ENCODE data around the gene RPS6KA3. TPM values are rescaled to one million over a fixed set of nuclear protein-coding genes. Genes with fewer than 3 reads are reported as not detected.

Gene RPS6KA3
- total RNA-seq, 1 donor from 2014 or later, result 64.5 TPM

GRCh38 chrX:20159797-20160385 lies 106.8 kb downstream of the RPS6KA3 start:
- ATAC-seq (no peak), DNase-seq (no peak)
- TF ChIP-seq CTCF (IDR thresholded peaks at IDR 0.05), result no peak
- intact Hi-C loops (cut with DNase I), result no loop called here
- Histone ChIP-seq H3K27ac (no peak overlapping the region), H3K4me1 (no peaks in the 10 kb centered on the region), H3K4me3 (no peak overlapping the region), H3K9me3 (no peaks in the 10 kb centered on the region), H3K36me3 (peaks cover 80% of the 10 kb centered on the region), H3K27me3 (ENCODE audit: low read depth) (no peaks in the 10 kb centered on the region)

GRCh38 chrX:20151689-20152088 lies 115.0 kb downstream of the RPS6KA3 start:
- no peak for DNase-seq
- H3K27ac ChIP-seq, result no peak overlapping the region
- H3K9me3 ChIP-seq, result no peaks in the 10 kb centered on the region
- TF ChIP-seq CTCF (IDR thresholded peaks at IDR 0.05), result no peak
- ATAC-seq, result no peak
- intact Hi-C loops (cut with DNase I), result no loop called here
- H3K4me3 ChIP-seq, result no peak overlapping the region
- H3K36me3 ChIP-seq, result peaks cover 56% of the 10 kb centered on the region
- H3K27me3 ChIP-seq (ENCODE audit: low read depth), result no peaks in the 10 kb centered on the region
- no peaks in the 10 kb centered on the region for H3K4me1 ChIP-seq

- Histone ChIP-seq H3K27me3 (ENCODE audit: low read depth) (no peaks in the 10 kb centered on the region), H3K4me3 (no peak overlapping the region), H3K36me3 (peaks cover 32% of the 10 kb centered on the region), H3K9me3 (no peaks in the 10 kb centered on the region), H3K4me1 (no peaks in the 10 kb centered on the region), H3K27ac (no peak overlapping the region)
- intact Hi-C loops (cut with DNase I), result no loop called here
- no peak for TF ChIP-seq CTCF (IDR thresholded peaks at IDR 0.05)
- ATAC-seq (peak in 1 of 2 donors; percentile 29), DNase-seq (no peak)
These were observed 117.4 kb downstream of the RPS6KA3 start for GRCh38 chrX:20149326-20149725.

- no peak for DNase-seq
- intact Hi-C loops (cut with DNase I), result no loop called here
- Histone ChIP-seq H3K27me3 (ENCODE audit: low read depth) (no peaks in the 10 kb centered on the region), H3K4me3 (no peak overlapping the region), H3K9me3 (no peaks in the 10 kb centered on the region), H3K36me3 (peaks cover 14% of the 10 kb centered on the region), H3K4me1 (no peaks in the 10 kb centered on the region), H3K27ac (no peak overlapping the region)
- ATAC-seq, result no peak
- no peak for TF ChIP-seq CTCF (IDR thresholded peaks at IDR 0.05)
These were observed 119.1 kb downstream of the RPS6KA3 start for GRCh38 chrX:20147561-20147960.

GRCh38 chrX:20144491-20144890 lies 122.2 kb downstream of the RPS6KA3 start:
- intact Hi-C loops (cut with DNase I), result no loop called here
- no peaks in the 10 kb centered on the region for H3K9me3 ChIP-seq
- H3K27ac ChIP-seq, result no peak overlapping the region
- H3K4me3 ChIP-seq, result no peak overlapping the region
- H3K36me3 ChIP-seq, result no peaks in the 10 kb centered on the region
- ATAC-seq (no peak), DNase-seq (no peak)
- H3K27me3 ChIP-seq (ENCODE audit: low read depth), result no peaks in the 10 kb centered on the region
- no peak for TF ChIP-seq CTCF (IDR thresholded peaks at IDR 0.05)
- H3K4me1 ChIP-seq, result peaks cover 9% of the 10 kb centered on the region

All from lower lobe of right lung (tissue), 2 donors.